IMR-90 (cell line): Measurements from ENCODE around the gene P2RX7. TPM values are rescaled to one million over a fixed set of nuclear protein-coding genes. Genes with fewer than 3 reads are reported as not detected.
"Not testable (repeated sequence)": the region's sequence is repeated elsewhere in the genome, so short reads cannot be mapped to it uniquely, and the experiment has no call there.

Experiments
- ATAC-seq: fragments of 200-7000 bp; cut with Tn5 transposase; 2 replicates; pipeline ENCODE4 v1.9.1; 2020; ENCODE audit warnings: low read depth, mild to moderate bottlenecking, moderate library complexity
- BruUV-seq: library from RNA; stranded (reverse); fragments of 400-500 nt; replicated peaks from 2 replicates; lab custom pipeline; 2021; lab: Mats Ljungman, UMichigan
- CTCF ChIA-PET: fragments of 300-600 bp; formaldehyde crosslinking; extraction: SDS; loops from one replicate; lab custom pipeline; 2021; ENCODE audit warnings: antibody characterized with exemption; lab: Yijun Ruan, JAX
- POLR2A ChIA-PET: fragments of 300-600 bp; sonication (Branson Sonifier 250); formaldehyde crosslinking; loops from one replicate; lab custom pipeline; 2022; ENCODE audit warnings: antibody characterized with exemption; ENCODE audit not compliant: unreplicated experiment; lab: Charles Lee
- DNase-seq: peaks from one replicate; pipeline ENCODE4 v3.0.0; 2013
- H2AFZ ChIP-seq: replicated peaks from 2 replicates; pipeline ENCODE3; 2013; ENCODE audit warnings: low read length, mild to moderate bottlenecking; ENCODE audit not compliant: poor library complexity
- H2AK5ac ChIP-seq: 2 replicates; pipeline ENCODE4 v1.6.1; 2013; ENCODE audit warnings: low read depth, low read length, inconsistent platforms
- H2AK9ac ChIP-seq: replicated peaks from 2 replicates; pipeline ENCODE3; 2013; ENCODE audit warnings: mild to moderate bottlenecking, low read depth, low read length, moderate library complexity; ENCODE audit not compliant: poor library complexity
- H2BK120ac ChIP-seq: 2 replicates; pipeline ENCODE4 v1.6.1; 2013; ENCODE audit warnings: low read depth, low read length, inconsistent platforms
- H2BK15ac ChIP-seq: 3 replicates; pipeline ENCODE4 v1.6.1; 2013; ENCODE audit warnings: low read depth, low read length, inconsistent platforms
- H2BK20ac ChIP-seq: 2 replicates; pipeline ENCODE4 v1.6.1; 2013; ENCODE audit warnings: low read depth, mild to moderate bottlenecking, inconsistent platforms, low read length, moderate library complexity
- H2BK5ac ChIP-seq: 2 replicates; pipeline ENCODE4 v1.6.1; 2013; ENCODE audit warnings: mild to moderate bottlenecking, low read depth, low read length, inconsistent platforms; ENCODE audit not compliant: poor library complexity, severe bottlenecking
- H3K14ac ChIP-seq: replicated peaks from 2 replicates; pipeline ENCODE4 v1.6.1; 2013; ENCODE audit warnings: low read depth, low read length, inconsistent platforms
- H3K18ac ChIP-seq: 2 replicates; pipeline ENCODE4 v1.6.1; 2013; ENCODE audit warnings: low read depth, low read length, control low read depth
- H3K23ac ChIP-seq: 2 replicates; pipeline ENCODE4 v1.6.1; 2013; ENCODE audit warnings: low read depth, low read length, inconsistent platforms
- H3K27ac ChIP-seq: 2 replicates; pipeline ENCODE4 v1.5.1; 2013; ENCODE audit warnings: mild to moderate bottlenecking, control low read depth, low read length; ENCODE audit not compliant: insufficient read depth
- H3K27me3 ChIP-seq: 2 replicates; pipeline ENCODE4 v1.6.1; 2013; ENCODE audit warnings: low read length; ENCODE audit not compliant: control insufficient read depth, insufficient read depth
- H3K36me3 ChIP-seq: 2 replicates; pipeline ENCODE4 v1.6.1; 2013; ENCODE audit warnings: low read length, mixed read lengths; ENCODE audit not compliant: control insufficient read depth, insufficient read depth
- H3K4ac ChIP-seq: 2 replicates; pipeline ENCODE4 v1.6.1; 2013; ENCODE audit warnings: low read depth, low read length, inconsistent platforms
- H3K4me1 ChIP-seq: 2 replicates; pipeline ENCODE4 v1.6.1; 2013; ENCODE audit warnings: low read length, mixed read lengths; ENCODE audit not compliant: control insufficient read depth, insufficient read depth
- H3K4me2 ChIP-seq: 2 replicates; pipeline ENCODE4 v1.6.1; 2013; ENCODE audit warnings: low read depth, mild to moderate bottlenecking, control low read depth, low read length, moderate library complexity
- H3K4me3 ChIP-seq: 2 replicates; pipeline ENCODE4 v1.5.1; 2013; ENCODE audit warnings: low read depth, mild to moderate bottlenecking, control low read depth, low read length, moderate library complexity; ENCODE audit not compliant: insufficient read depth
- H3K56ac ChIP-seq: 2 replicates; pipeline ENCODE4 v1.6.1; 2013; ENCODE audit warnings: low read length, inconsistent platforms; ENCODE audit not compliant: insufficient read depth; ENCODE audit errors: extremely low read depth
- H3K79me1 ChIP-seq, 2 experiments: 2 replicates each; pipeline ENCODE4 v1.6.1; 2013; ENCODE audit warnings: low read length in 2 of 2, inconsistent platforms in 1 of 2, low read depth in 1 of 2
- H3K9ac ChIP-seq: 2 replicates; pipeline ENCODE4 v1.6.1; 2013; ENCODE audit warnings: low read depth, low read length, control low read depth
- H3K9me1 ChIP-seq: 2 replicates; pipeline ENCODE4 v1.6.1; 2013; ENCODE audit warnings: low read length, inconsistent platforms; ENCODE audit not compliant: insufficient read depth
- H3K9me3 ChIP-seq: 2 replicates; pipeline ENCODE4 v1.6.1; 2013; ENCODE audit warnings: low read length; ENCODE audit not compliant: control insufficient read depth, insufficient read depth
- H4K20me1 ChIP-seq: 2 replicates; pipeline ENCODE4 v1.6.1; 2013; ENCODE audit warnings: low read length, inconsistent platforms; ENCODE audit not compliant: insufficient read depth
- H4K5ac ChIP-seq: 2 replicates; pipeline ENCODE4 v1.6.1; 2013; ENCODE audit warnings: mild to moderate bottlenecking, low read depth, low read length, control low read depth
- H4K8ac ChIP-seq, 2 experiments: 2 replicates each; pipeline ENCODE4 v1.6.1; 2013; ENCODE audit warnings: low read depth in 2 of 2, low read length in 2 of 2, control low read depth in 1 of 2, inconsistent platforms in 1 of 2
- H4K91ac ChIP-seq: 2 replicates; pipeline ENCODE4 v1.6.1; 2013; ENCODE audit warnings: low read depth, low read length, inconsistent platforms; ENCODE audit not compliant: insufficient read depth
- WGBS, 2 experiments: methylation state at CpG; one replicate each; pipeline versions ENCODE4 v1.1.5 to v1.1.7; 2013; ENCODE audit warnings: missing lambda C conversion rate in 2 of 2; ENCODE audit not compliant: insufficient read length in 1 of 2; ENCODE audit errors: extremely low coverage in 2 of 2; 5-methylcytosine and 5-hydroxymethylcytosine counted together
- dilution Hi-C: fragments of 300-500 bp; cut with HindIII; formaldehyde crosslinking; loops from one replicate; pipeline ENCODE4 v1.14.3; 2018; ENCODE audit warnings: low sequenced_read_pairs; ENCODE audit not compliant: unreplicated experiment
- in situ Hi-C: fragments of 300-500 bp; cut with MboI; formaldehyde crosslinking; loops from 3 replicates; pipeline ENCODE4 v1.14.3; 2019; ENCODE audit warnings: low sequenced_read_pairs, inconsistent platforms, mixed read lengths
- intact Hi-C: fragments of 100-400 bp; cut with micrococcal nuclease; formaldehyde crosslinking; loops from 2 replicates; pipeline ENCODE4 v1.10.0; 2022
- polyA plus RNA-seq, 3 experiments: library from polyadenylated mRNA; depleted of rRNA; stranded (reverse); fragments of >200 nt; gene quantifications; 2 replicates each; pipeline ENCODE4 v1.2.3, GENCODE V29; 2012; ENCODE audit warnings: low replicate concordance in 1 of 3
- total RNA-seq: library from RNA; depleted of rRNA; stranded (reverse); fragments of >200 nt; gene quantifications from 2 replicates; pipeline ENCODE4 v1.2.3, GENCODE V29; 2012

Gene P2RX7
- total and polyA plus RNA-seq, 2 of the 4 experiments (the other 2 are of a cell fraction), result 0.07 to 0.18 TPM

DNA sequence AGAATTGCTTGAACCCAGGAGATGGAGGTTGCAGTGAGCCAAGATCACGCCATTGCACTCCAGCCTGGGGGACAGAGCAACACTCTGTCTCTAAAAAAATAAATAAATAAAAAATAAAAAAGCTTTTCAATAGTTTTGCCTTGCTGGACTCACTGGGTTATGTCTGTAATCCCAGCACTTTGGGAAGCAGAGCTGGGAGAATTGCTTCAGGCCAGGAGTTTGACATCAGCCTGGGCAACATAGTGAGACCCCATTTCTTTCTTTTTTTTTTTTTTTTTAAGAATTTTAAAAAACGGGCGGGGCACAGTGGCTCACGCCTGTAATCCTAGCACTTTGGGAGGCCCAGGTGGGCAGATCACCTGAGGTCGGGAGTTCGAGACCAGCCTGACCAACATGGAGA is 68.5 kb downstream of the P2RX7 start:
- not testable (repeated sequence) for H3K9me3 ChIP-seq

More for the DNA sequence above, 68.5 kb downstream of the P2RX7 start:
- H3K27me3 ChIP-seq, H2BK15ac ChIP-seq, DNase-seq, dilution Hi-C loops, POLR2A ChIA-PET, H3K79me1 ChIP-seq, H3K4me1 ChIP-seq, H3K9me1 ChIP-seq, H3K9ac ChIP-seq, H2BK5ac ChIP-seq, H3K18ac ChIP-seq, H4K8ac ChIP-seq, intact Hi-C loops, H2BK20ac ChIP-seq, H4K20me1 ChIP-seq, H2AFZ ChIP-seq, H3K23ac ChIP-seq, H3K27ac ChIP-seq, H2BK120ac ChIP-seq, H3K4me3 ChIP-seq, BruUV-seq, H3K4ac ChIP-seq, CTCF ChIA-PET, H4K5ac ChIP-seq, H2AK5ac ChIP-seq, ATAC-seq, H3K36me3 ChIP-seq, H3K14ac ChIP-seq, H3K4me2 ChIP-seq, H2AK9ac ChIP-seq, H4K91ac ChIP-seq, in situ Hi-C loops, H3K56ac ChIP-seq: not testable (repeated sequence)
- WGBS, 2 experiments, result no CpG with 5 or more reads among the region's 6 CpGs
